GM19351 (cell line): ENCODE measurements around the gene TTLL1.

Experiments
- ATAC-seq: cut with Tn5 transposase; IDR thresholded peaks from one replicate; pipeline ENCODE4 v1.9.1; 2021; ENCODE audit warnings: mild to moderate bottlenecking, moderate library complexity; ENCODE audit not compliant: unreplicated experiment

The TTLL1 gene

GRCh38 chr22:42994917-42995562, 94.2 kb downstream of the TTLL1 start:
- no peak for ATAC-seq

GRCh38 chr22:42994276-42994916, 94.8 kb downstream of the TTLL1 start:
- ATAC-seq = no peak

GRCh38 chr22:42993651-42994275, 95.4 kb downstream of the TTLL1 start:
- ATAC-seq = no peak

DNA sequence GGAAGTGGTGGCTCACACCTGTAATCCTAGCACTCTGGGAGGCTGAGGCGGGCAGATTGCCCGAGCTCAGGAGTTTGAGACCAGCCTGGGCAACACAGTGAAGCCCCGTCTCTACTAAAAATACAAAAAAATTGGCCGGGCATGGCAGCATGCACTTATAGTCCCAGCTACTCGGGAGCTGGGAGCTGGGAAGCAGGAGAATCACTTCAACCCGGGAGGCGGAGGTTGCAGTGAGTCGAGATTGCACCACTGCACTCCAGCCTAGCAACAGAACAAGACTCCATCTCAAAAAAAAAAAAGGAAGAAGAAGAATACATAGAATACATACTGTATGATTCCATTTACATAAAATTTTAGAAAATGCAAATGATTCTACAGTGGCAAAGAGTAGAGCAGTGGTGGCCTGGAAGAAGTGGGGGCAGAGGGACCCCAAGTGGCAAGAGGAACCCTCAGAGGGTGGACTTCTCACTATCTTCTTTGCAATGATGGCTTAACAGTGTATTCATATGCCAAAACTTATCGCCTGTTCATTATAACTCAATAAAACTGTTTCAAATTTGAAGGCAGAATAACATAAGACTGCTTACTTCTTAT, 96.2 kb downstream of the TTLL1 start:
- no peak for ATAC-seq

- ATAC-seq = no peak
Measured at GRCh38 chr22:42992092-42992491, 97.1 kb downstream of the TTLL1 start.

DNA sequence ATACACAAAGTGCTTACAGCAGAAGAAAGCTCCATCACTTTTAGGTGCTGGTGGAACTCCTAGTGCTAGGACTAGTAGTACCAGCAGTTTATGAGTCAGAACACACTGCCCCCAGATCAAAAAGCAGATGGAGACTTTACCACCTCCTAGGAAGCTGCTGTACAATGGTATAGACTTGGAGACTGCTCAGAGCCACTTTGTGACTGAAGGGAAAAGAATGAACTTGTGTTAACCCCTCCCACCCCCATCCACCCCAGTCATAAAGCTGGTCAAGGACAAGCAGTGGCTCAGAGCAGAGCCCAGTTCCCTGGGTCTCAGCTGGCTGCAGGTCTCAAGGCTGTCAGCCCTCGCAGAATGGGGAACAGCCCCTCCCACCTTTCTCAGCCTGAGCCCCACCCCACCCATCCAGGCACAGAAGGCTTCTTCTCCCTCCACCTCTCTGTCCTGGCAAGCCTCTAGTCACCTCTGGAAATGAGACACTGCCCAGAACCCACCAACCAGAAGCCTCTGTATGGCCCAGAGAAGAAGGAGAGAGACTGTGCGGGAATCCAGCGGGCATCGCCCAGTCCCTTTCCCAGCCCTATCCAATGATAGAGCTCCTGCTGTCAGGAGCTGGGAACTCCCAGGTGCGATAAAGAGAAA, 98.1 kb downstream of the TTLL1 start:
- no peak for ATAC-seq

DNA sequence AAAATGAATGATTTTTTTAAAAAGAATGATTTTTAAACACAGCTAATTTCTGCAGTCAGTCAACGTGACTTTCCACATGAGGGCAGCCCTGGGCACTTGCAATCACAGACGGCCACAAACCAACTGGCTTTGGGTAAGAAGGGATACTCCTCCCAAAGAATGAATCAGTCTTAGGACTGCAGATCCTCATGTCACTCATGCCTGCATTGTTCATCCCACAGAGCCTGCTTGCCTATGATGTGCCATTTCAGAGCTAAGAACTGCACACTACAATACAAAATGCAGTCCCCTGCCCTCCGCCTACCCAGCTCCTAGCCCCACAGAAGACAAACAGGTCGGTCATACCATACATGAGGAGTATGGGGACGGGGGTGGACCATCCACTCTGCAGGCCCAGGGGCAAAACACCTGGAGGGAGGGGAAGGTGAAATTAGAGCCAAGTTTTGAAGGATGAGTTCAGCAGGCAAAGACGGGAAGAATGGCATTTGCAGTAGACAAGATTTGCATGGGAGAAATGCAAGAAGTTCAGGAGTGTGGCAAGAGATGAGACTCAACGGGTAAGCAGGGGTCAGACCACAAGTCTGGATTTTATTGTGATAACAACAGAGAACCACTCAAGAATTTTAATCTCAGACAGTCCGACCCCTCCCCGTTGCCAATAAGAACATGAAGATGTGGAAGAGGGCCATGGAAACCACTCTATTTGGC, 98.9 kb downstream of the TTLL1 start:
- no peak for ATAC-seq
